Effector memory CD4-positive, alpha-beta T cell (primary cell): ENCODE data around the gene APOD.
"Not testable (repeated sequence)": the region's sequence is repeated elsewhere in the genome, so short reads cannot be mapped to it uniquely, and the experiment has no call there.

Experiments used
- DNase-seq, 3 donors: peaks; one replicate each; pipeline ENCODE4 v3.0.0-alpha.2; 2020
- H3K27ac ChIP-seq: 2 replicates; pipeline ENCODE4 v1.7.0; 2013; ENCODE audit warnings: mild to moderate bottlenecking, low read length, moderate library complexity; ENCODE audit not compliant: insufficient read depth, poor library complexity, severe bottlenecking
- H3K27me3 ChIP-seq: replicated peaks from 2 replicates; pipeline ENCODE4 v1.7.0; 2013; ENCODE audit warnings: mild to moderate bottlenecking, low read length; ENCODE audit not compliant: insufficient read depth, control insufficient read depth, poor library complexity, severe bottlenecking
- H3K36me3 ChIP-seq: 2 replicates; pipeline ENCODE4 v1.7.0; 2013; ENCODE audit warnings: mild to moderate bottlenecking, low read length, moderate library complexity; ENCODE audit not compliant: control insufficient read depth, insufficient read depth
- H3K4me1 ChIP-seq: 2 replicates; pipeline ENCODE4 v1.7.0; 2013; ENCODE audit warnings: low read length, mild to moderate bottlenecking; ENCODE audit not compliant: control insufficient read depth, insufficient read depth, poor library complexity, severe bottlenecking
- H3K4me3 ChIP-seq: 2 replicates; pipeline ENCODE4 v1.7.0; 2013; ENCODE audit warnings: low read length, low read depth, mild to moderate bottlenecking; ENCODE audit not compliant: insufficient read depth, poor library complexity, severe bottlenecking
- H3K9me3 ChIP-seq: 2 replicates; pipeline ENCODE4 v1.7.0; 2013; ENCODE audit warnings: mild to moderate bottlenecking, low read length, moderate library complexity; ENCODE audit not compliant: control insufficient read depth

Gene APOD

GRCh38 chr3:195617134-195617533 lies 33.4 kb upstream of the APOD start:
- not testable (repeated sequence) for H3K4me3 ChIP-seq, H3K4me1 ChIP-seq, DNase-seq, H3K9me3 ChIP-seq, H3K27me3 ChIP-seq, H3K36me3 ChIP-seq, H3K27ac ChIP-seq

- Histone ChIP-seq H3K4me1 (peaks cover 6% of the 10 kb centered on the region), H3K9me3 (no peaks in the 10 kb centered on the region), H3K27me3 (no peaks in the 10 kb centered on the region), H3K4me3 (no peak overlapping the region), H3K27ac (no peak overlapping the region), H3K36me3 (no peaks in the 10 kb centered on the region)
- DNase-seq: no peak
Observed at GRCh38 chr3:195616681-195617080, 32.9 kb upstream of the APOD start.

GRCh38 chr3:195615952-195616537 lies 32.3 kb upstream of the APOD start:
- not testable (repeated sequence) for H3K4me1 ChIP-seq, H3K36me3 ChIP-seq, H3K9me3 ChIP-seq, H3K27me3 ChIP-seq, H3K27ac ChIP-seq, DNase-seq, H3K4me3 ChIP-seq

GRCh38 chr3:195614672-195615504 lies 31.1 kb upstream of the APOD start:
- not testable (repeated sequence) for H3K36me3 ChIP-seq, H3K27me3 ChIP-seq, H3K4me3 ChIP-seq, H3K9me3 ChIP-seq, H3K27ac ChIP-seq, H3K4me1 ChIP-seq, DNase-seq

GRCh38 chr3:195613468-195614069 lies 29.8 kb upstream of the APOD start:
- peaks cover 12% of the 10 kb centered on the region for H3K4me1 ChIP-seq
- H3K36me3 ChIP-seq: no peaks in the 10 kb centered on the region
- H3K9me3 ChIP-seq: no peaks in the 10 kb centered on the region
- H3K27me3 ChIP-seq: no peaks in the 10 kb centered on the region
- DNase-seq: no peak
- no peak overlapping the region for H3K4me3 ChIP-seq
- no peak overlapping the region for H3K27ac ChIP-seq

GRCh38 chr3:195612075-195612800 lies 28.5 kb upstream of the APOD start:
- no peaks in the 10 kb centered on the region for H3K36me3 ChIP-seq
- H3K9me3 ChIP-seq: no peaks in the 10 kb centered on the region
- no peak for DNase-seq
- no peak overlapping the region for H3K4me3 ChIP-seq
- peaks cover 12% of the 10 kb centered on the region for H3K4me1 ChIP-seq
- no peaks in the 10 kb centered on the region for H3K27me3 ChIP-seq
- no peak overlapping the region for H3K27ac ChIP-seq

GRCh38 chr3:195609229-195609628 lies 25.5 kb upstream of the APOD start:
- Histone ChIP-seq H3K27me3 (no peaks in the 10 kb centered on the region), H3K27ac (peak overlapping the region; percentile 12), H3K36me3 (no peaks in the 10 kb centered on the region), H3K4me1 (peaks cover 6% of the 10 kb centered on the region), H3K4me3 (no peak overlapping the region), H3K9me3 (no peaks in the 10 kb centered on the region)
- DNase-seq: peak in 2 of 3 donors; percentile 10 to 33

GRCh38 chr3:195601785-195602184 lies 18.0 kb upstream of the APOD start:
- H3K9me3 ChIP-seq, H3K36me3 ChIP-seq, H3K27me3 ChIP-seq, H3K4me1 ChIP-seq, H3K27ac ChIP-seq, H3K4me3 ChIP-seq, DNase-seq: not testable (repeated sequence)

GRCh38 chr3:195601382-195601781 lies 17.6 kb upstream of the APOD start:
- Histone ChIP-seq H3K4me1 (no peaks in the 10 kb centered on the region), H3K4me3 (no peak overlapping the region), H3K36me3 (no peaks in the 10 kb centered on the region), H3K9me3 (no peaks in the 10 kb centered on the region), H3K27me3 (no peaks in the 10 kb centered on the region), H3K27ac (no peak overlapping the region)
- no peak for DNase-seq

- H3K9me3 ChIP-seq, H3K27me3 ChIP-seq: not testable (repeated sequence)
Observed at GRCh38 chr3:195599926-195600325, 16.2 kb upstream of the APOD start.

More at GRCh38 chr3:195599926-195600325, 16.2 kb upstream of the APOD start:
- not testable (repeated sequence) for H3K36me3 ChIP-seq, H3K4me1 ChIP-seq, DNase-seq, H3K4me3 ChIP-seq, H3K27ac ChIP-seq
